WI38 (cell line): ENCODE results near the gene ANKIB1.
A peak's percentile ranks its signal among the peaks of the same experiment; 100 is the strongest.

Source experiments
- H3K4me3 ChIP-seq: 2 replicates; pipeline ENCODE4 v1.5.1; 2011; ENCODE audit warnings: low read depth, mild to moderate bottlenecking, control low read depth, low read length
- TF ChIP-seq, protein P1 (sequence below): IDR thresholded peaks from 2 replicates; pipeline ENCODE4 v1.5.1; 2012; ENCODE audit warnings: low read depth, mild to moderate bottlenecking, control low read depth, low read length

The ANKIB1 gene

GRCh38 chr7:92228742-92229141 lies 17.0 kb upstream of the ANKIB1 start:
- TF ChIP-seq, protein P1, sequence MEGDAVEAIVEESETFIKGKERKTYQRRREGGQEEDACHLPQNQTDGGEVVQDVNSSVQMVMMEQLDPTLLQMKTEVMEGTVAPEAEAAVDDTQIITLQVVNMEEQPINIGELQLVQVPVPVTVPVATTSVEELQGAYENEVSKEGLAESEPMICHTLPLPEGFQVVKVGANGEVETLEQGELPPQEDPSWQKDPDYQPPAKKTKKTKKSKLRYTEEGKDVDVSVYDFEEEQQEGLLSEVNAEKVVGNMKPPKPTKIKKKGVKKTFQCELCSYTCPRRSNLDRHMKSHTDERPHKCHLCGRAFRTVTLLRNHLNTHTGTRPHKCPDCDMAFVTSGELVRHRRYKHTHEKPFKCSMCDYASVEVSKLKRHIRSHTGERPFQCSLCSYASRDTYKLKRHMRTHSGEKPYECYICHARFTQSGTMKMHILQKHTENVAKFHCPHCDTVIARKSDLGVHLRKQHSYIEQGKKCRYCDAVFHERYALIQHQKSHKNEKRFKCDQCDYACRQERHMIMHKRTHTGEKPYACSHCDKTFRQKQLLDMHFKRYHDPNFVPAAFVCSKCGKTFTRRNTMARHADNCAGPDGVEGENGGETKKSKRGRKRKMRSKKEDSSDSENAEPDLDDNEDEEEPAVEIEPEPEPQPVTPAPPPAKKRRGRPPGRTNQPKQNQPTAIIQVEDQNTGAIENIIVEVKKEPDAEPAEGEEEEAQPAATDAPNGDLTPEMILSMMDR, result no peak
- no peak overlapping the region for H3K4me3 ChIP-seq

GRCh38 chr7:92230547-92230946 lies 15.2 kb upstream of the ANKIB1 start:
- TF ChIP-seq, protein P1, result no peak
- H3K4me3 ChIP-seq, result no peak overlapping the region

GRCh38 chr7:92242972-92243371 lies 2.8 kb upstream of the ANKIB1 start:
- no peak overlapping the region for H3K4me3 ChIP-seq
- TF ChIP-seq, protein P1, result no peak

GRCh38 chr7:92244808-92245486 lies 827 bp upstream of the ANKIB1 start:
- TF ChIP-seq, protein P1, result no peak
- H3K4me3 ChIP-seq, result peak overlapping the region; percentile 94

- H3K4me3 ChIP-seq, result peak overlapping the region; percentile 94
- TF ChIP-seq, protein P1, result no peak
Observed at GRCh38 chr7:92246360-92247101, 757 bp downstream of the ANKIB1 start.

DNA sequence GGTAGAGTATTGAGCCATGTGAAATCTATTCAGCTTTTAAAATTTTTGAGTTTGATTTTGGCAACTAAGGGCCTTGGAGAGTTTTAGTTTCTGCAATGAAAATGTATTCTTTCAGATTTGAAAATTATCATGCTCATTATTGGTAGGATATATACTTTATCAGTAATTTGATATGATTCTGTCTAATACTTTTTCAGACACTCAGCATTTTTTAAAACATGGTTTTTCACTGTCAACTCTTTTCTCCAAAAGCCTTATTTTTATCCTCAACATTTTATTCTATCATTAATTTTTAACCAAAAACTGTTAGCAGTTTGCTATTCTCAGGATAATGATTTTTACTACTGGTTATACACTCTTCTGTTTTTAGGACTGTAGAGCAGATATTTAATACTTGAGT lies 4.8 kb downstream of the ANKIB1 start:
- TF ChIP-seq, protein P1, result no peak
- H3K4me3 ChIP-seq, result no peak overlapping the region

GRCh38 chr7:92251181-92251580 lies 5.4 kb downstream of the ANKIB1 start:
- no peak overlapping the region for H3K4me3 ChIP-seq
- TF ChIP-seq, protein P1, result no peak
